Spleen (tissue), 11 donors: ENCODE data around the gene OR2A2. TPM values are rescaled to one million over a fixed set of nuclear protein-coding genes. Genes with fewer than 3 reads are reported as not detected.

Experiments
- DNase-seq: peaks from one replicate; pipeline ENCODE4 v3.0.0-alpha.2; 2020
- H3K27ac ChIP-seq, 8 donors: fragments of 200-600 bp; sonication (generic) in 7 of 8; 1 replicate in 4 of 8; 2 replicates in 4 of 8; pipeline versions ENCODE4 v1.5.0 to v1.8.0; 2016 to 2021; ENCODE audit warnings: inconsistent platforms in 4 of 8, mild to moderate bottlenecking in 4 of 8, moderate library complexity in 1 of 8
- H3K27me3 ChIP-seq, 7 donors: fragments of 200-600 bp; sonication (generic) in 6 of 7; replicated peaks in 1 of 7; 1 replicate in 4 of 7; 2 replicates in 3 of 7; pipeline versions ENCODE4 v1.5.0 to v1.8.0; 2016 to 2021; ENCODE audit warnings: inconsistent platforms in 3 of 7, mild to moderate bottlenecking in 1 of 7
- H3K36me3 ChIP-seq, 6 donors: fragments of 200-600 bp; sonication (generic) in 5 of 6; 1 replicate in 4 of 6; 2 replicates in 2 of 6; pipeline versions ENCODE4 v1.5.0 to v1.8.0; 2016 to 2021; ENCODE audit warnings: inconsistent platforms in 2 of 6
- H3K4me1 ChIP-seq, 6 donors: fragments of 200-600 bp; sonication (generic) in 5 of 6; 1 replicate in 3 of 6; 2 replicates in 3 of 6; pipeline versions ENCODE4 v1.5.0 to v1.8.0; 2016 to 2021; ENCODE audit warnings: inconsistent platforms in 3 of 6
- H3K4me3 ChIP-seq, 8 donors: fragments of 200-600 bp; sonication (generic) in 7 of 8; 1 replicate in 4 of 8; 2 replicates in 4 of 8; pipeline versions ENCODE4 v1.5.0 to v1.8.0; 2016 to 2021; ENCODE audit warnings: inconsistent platforms in 4 of 8, mild to moderate bottlenecking in 4 of 8, moderate library complexity in 2 of 8
- H3K9me3 ChIP-seq, 8 donors: fragments of 200-600 bp; sonication (generic) in 7 of 8; 1 replicate in 4 of 8; 2 replicates in 4 of 8; pipeline versions ENCODE4 v1.5.0 to v1.8.0; 2016 to 2021; ENCODE audit warnings: inconsistent platforms in 4 of 8
- POLR2A ChIP-seq, 3 donors: fragments of 450-650 bp; IDR thresholded peaks; one replicate each; pipeline ENCODE4 v1.5.1; 2017; ENCODE audit warnings: antibody characterized with exemption in 3 of 3, mild to moderate bottlenecking in 1 of 3
- POLR2AphosphoS5 ChIP-seq, 3 donors: sonication (generic); formaldehyde crosslinking; IDR thresholded peaks; one replicate each; pipeline ENCODE4 v1.5.1; 2017; ENCODE audit warnings: antibody characterized with exemption in 3 of 3
- WGBS, 5 donors: extraction: QIAGEN DNeasy Blood & Tissue Kit in 3 of 5; methylation state at CpG; one replicate each; pipeline versions ENCODE4 v1.1.5 to v1.1.7; 2013 to 2018; 5-methylcytosine and 5-hydroxymethylcytosine counted together
- intact Hi-C: fragments of 100-400 bp; cut with DNase I; formaldehyde crosslinking; loops from one replicate; pipeline ENCODE4 v1.15.0; 2023; ENCODE audit warnings: low total_unique reads
- polyA plus RNA-seq, 3 donors: library from polyadenylated mRNA; stranded (reverse); fragments of 200-250 nt; gene quantifications; one replicate each; pipeline ENCODE4 v1.2.1, GENCODE V29; 2013
- small RNA-seq, 4 donors: library from RNA; depleted of rRNA; stranded (forward); fragments of <200 nt; gene quantifications; one replicate each; pipeline ENCODE3, GENCODE V24; 2016
- total RNA-seq, 7 donors: library from RNA; depleted of rRNA in 3 of 7; stranded (reverse); fragments of >200 nt in 3 of 7; fragmentation: NEBNext Ultra II Directional in 4 of 7; extraction: Animal tissue kit (Norgen Biotek cat#: 25700) in 4 of 7; gene quantifications; one replicate each; pipeline versions ENCODE4 v1.1.0 to v1.2.1, GENCODE V29; 2016 to 2021
- TF ChIP-seq, protein P1 (sequence below), 11 experiments: fragments of 200-600 bp in 7 of 11; fragments of 450-650 bp in 4 of 11; sonication (generic) in 4 of 11; IDR thresholded peaks in 8 of 11; conservative IDR thresholded peaks in 3 of 11; 1 replicate in 7 of 11; 2 replicates in 4 of 11; pipeline versions ENCODE4 v1.4.0 to v1.8.0; 2016 to 2021; ENCODE audit warnings: antibody characterized with exemption in 11 of 11, inconsistent platforms in 4 of 11, mild to moderate bottlenecking in 1 of 11
- donor health status: healthy with polysubstance abuse.
- donor health status: DM: no; HTN: no; CAD: no; lungs with moderate emphysema.
- donor health status: DM: no; HTN: no; CAD: no.
- donor health status: Bipolar disorder and iron deficiency.
- donor health status: healthy.
- donor health status: DM: no; HTN: no; CAD: no.
- donor health status: DM: yes; HTN: yes; CAD: no.

The OR2A2 gene
- total and polyA plus RNA-seq, 10 donors: not detected

GRCh38 chr7:144144426-144144825 lies 35.0 kb downstream of the OR2A2 start:
- no peak overlapping the region for H3K27ac ChIP-seq
- no peak for TF ChIP-seq POLR2AphosphoS5 (IDR thresholded peaks at IDR 0.05)
- no peak for TF ChIP-seq POLR2A (IDR thresholded peaks at IDR 0.05)
- TF ChIP-seq, protein P1, sequence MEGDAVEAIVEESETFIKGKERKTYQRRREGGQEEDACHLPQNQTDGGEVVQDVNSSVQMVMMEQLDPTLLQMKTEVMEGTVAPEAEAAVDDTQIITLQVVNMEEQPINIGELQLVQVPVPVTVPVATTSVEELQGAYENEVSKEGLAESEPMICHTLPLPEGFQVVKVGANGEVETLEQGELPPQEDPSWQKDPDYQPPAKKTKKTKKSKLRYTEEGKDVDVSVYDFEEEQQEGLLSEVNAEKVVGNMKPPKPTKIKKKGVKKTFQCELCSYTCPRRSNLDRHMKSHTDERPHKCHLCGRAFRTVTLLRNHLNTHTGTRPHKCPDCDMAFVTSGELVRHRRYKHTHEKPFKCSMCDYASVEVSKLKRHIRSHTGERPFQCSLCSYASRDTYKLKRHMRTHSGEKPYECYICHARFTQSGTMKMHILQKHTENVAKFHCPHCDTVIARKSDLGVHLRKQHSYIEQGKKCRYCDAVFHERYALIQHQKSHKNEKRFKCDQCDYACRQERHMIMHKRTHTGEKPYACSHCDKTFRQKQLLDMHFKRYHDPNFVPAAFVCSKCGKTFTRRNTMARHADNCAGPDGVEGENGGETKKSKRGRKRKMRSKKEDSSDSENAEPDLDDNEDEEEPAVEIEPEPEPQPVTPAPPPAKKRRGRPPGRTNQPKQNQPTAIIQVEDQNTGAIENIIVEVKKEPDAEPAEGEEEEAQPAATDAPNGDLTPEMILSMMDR (IDR thresholded peaks at IDR 0.05 in 8 of 11, conservative IDR thresholded peaks at IDR 0.05 in 3 of 11): no peak
- WGBS, 5 donors: 91 to 96% (median 95%) methylated on average over 3 of the region's 3 CpGs
- peaks cover 11 to 45% (median 28%) of the 10 kb centered on the region in 8 donors for H3K9me3 ChIP-seq
- no peak overlapping the region for H3K4me3 ChIP-seq
- no peaks in the 10 kb centered on the region for H3K27me3 ChIP-seq
- no peaks in the 10 kb centered on the region for H3K36me3 ChIP-seq
- intact Hi-C loops: no loop called here
- DNase-seq: no peak
- H3K4me1 ChIP-seq: no peaks in the 10 kb centered on the region

GRCh38 chr7:144148224-144148827 lies 38.9 kb downstream of the OR2A2 start:
- no peaks in the 10 kb centered on the region for H3K27me3 ChIP-seq
- TF ChIP-seq, protein P1 (IDR thresholded peaks at IDR 0.05 in 8 of 11, conservative IDR thresholded peaks at IDR 0.05 in 3 of 11): no peak
- TF ChIP-seq POLR2A (IDR thresholded peaks at IDR 0.05) (no peak), POLR2AphosphoS5 (IDR thresholded peaks at IDR 0.05) (no peak)
- intact Hi-C loops: no loop called here
- no peak overlapping the region for H3K27ac ChIP-seq
- 74 to 88% (median 82%) methylated on average over 2 of the region's 2 CpGs for WGBS, 5 donors
- no peaks in the 10 kb centered on the region for H3K36me3 ChIP-seq
- no peak for DNase-seq
- no peak overlapping the region for H3K4me3 ChIP-seq
- H3K9me3 ChIP-seq: peaks cover 15 to 61% (median 48%) of the 10 kb centered on the region in 8 donors
- H3K4me1 ChIP-seq: no peaks in the 10 kb centered on the region

- no peak for DNase-seq
- no peaks in the 10 kb centered on the region for H3K9me3 ChIP-seq
- H3K27ac ChIP-seq: no peak overlapping the region
- H3K4me1 ChIP-seq: no peaks in the 10 kb centered on the region
- H3K4me3 ChIP-seq: no peak overlapping the region
- 68 to 97% (median 87%) methylated on average over 1 of the region's 1 CpG for WGBS, 5 donors
- TF ChIP-seq POLR2A (IDR thresholded peaks at IDR 0.05) (no peak), POLR2AphosphoS5 (IDR thresholded peaks at IDR 0.05) (no peak)
- TF ChIP-seq, protein P1 (IDR thresholded peaks at IDR 0.05 in 8 of 11, conservative IDR thresholded peaks at IDR 0.05 in 3 of 11): no peak
- H3K27me3 ChIP-seq: no peaks in the 10 kb centered on the region
- H3K36me3 ChIP-seq: no peaks in the 10 kb centered on the region
- intact Hi-C loops: no loop called here
Measured at GRCh38 chr7:144158861-144159260, 49.5 kb downstream of the OR2A2 start.

Small RNA genes within 50 kb of the gene (small RNA-seq; reads per million reads assigned to genes)
- gene OR2A41P: 0 reads per million in 4 donors

Other genes with a start within 250 kb of the OR2A2 start
- gene TCAF1, start 207.4 kb upstream of the OR2A2 start, total RNA-seq: 10 to 100 TPM; 22.7 to 39.6 (median 30.8) TPM
- gene TCAF1, start 207.4 kb upstream of the OR2A2 start, polyA plus RNA-seq: 1 to 10 TPM; 3.8 to 5.9 (median 4.6) TPM
- gene OR2F2, start 174.3 kb upstream of the OR2A2 start, total RNA-seq: not detected
- gene OR2F2, start 174.3 kb upstream of the OR2A2 start, polyA plus RNA-seq: not detected
- gene OR2F1, start 154.7 kb upstream of the OR2A2 start, total RNA-seq: not detected
- gene OR2F1, start 154.7 kb upstream of the OR2A2 start, polyA plus RNA-seq: not detected
- gene OR6B1, start 109.3 kb upstream of the OR2A2 start, total RNA-seq: not detected
- not detected for gene OR6B1, start 109.3 kb upstream of the OR2A2 start, polyA plus RNA-seq
- not detected for gene OR2A5, start 60.6 kb upstream of the OR2A2 start, total RNA-seq
- gene OR2A5, start 60.6 kb upstream of the OR2A2 start, polyA plus RNA-seq: not detected
- gene OR2A25, start 39.8 kb upstream of the OR2A2 start, total RNA-seq: not detected
- gene OR2A25, start 39.8 kb upstream of the OR2A2 start, polyA plus RNA-seq: not detected
- gene OR2A12, start 23.3 kb upstream of the OR2A2 start, total RNA-seq: not detected
- not detected for gene OR2A12, start 23.3 kb upstream of the OR2A2 start, polyA plus RNA-seq
- not detected for gene OR2A14, start 13.6 kb downstream of the OR2A2 start, total RNA-seq
- gene OR2A14, start 13.6 kb downstream of the OR2A2 start, polyA plus RNA-seq: not detected
- gene CTAGE4, start 73.9 kb downstream of the OR2A2 start, total RNA-seq: 1 to 10 TPM in 6 of 7 donors, not detected in 1; 1.4 to 5.9 (median 2.0) TPM
- gene CTAGE4, start 73.9 kb downstream of the OR2A2 start, polyA plus RNA-seq: 1 to 10 TPM in 1 of 3 donors, under 1 TPM in 2; 0.17 to 1.2 (median 0.64) TPM
- gene ARHGEF35, start 86.2 kb downstream of the OR2A2 start, total RNA-seq: 1 to 10 TPM; 3.0 to 6.8 (median 5.1) TPM
- 1 to 10 TPM; 1.4 to 2.6 (median 2.2) TPM for gene ARHGEF35, start 86.2 kb downstream of the OR2A2 start, polyA plus RNA-seq
- under 1 TPM in 3 of 7 donors, not detected in 4; 0.20 to 0.46 (median 0.32) TPM for gene OR2A42, start 130.0 kb downstream of the OR2A2 start, total RNA-seq
- under 1 TPM; 0.06 to 0.15 (median 0.06) TPM for gene OR2A42, start 130.0 kb downstream of the OR2A2 start, polyA plus RNA-seq
- gene OR2A7, start 155.2 kb downstream of the OR2A2 start, total RNA-seq: 1 to 10 TPM; 2.2 to 8.8 (median 5.0) TPM
- under 1 TPM; 0.09 to 0.35 (median 0.12) TPM for gene OR2A7, start 155.2 kb downstream of the OR2A2 start, polyA plus RNA-seq
- gene CTAGE8, start 159.7 kb downstream of the OR2A2 start, total RNA-seq: 1 to 10 TPM in 5 of 7 donors, under 1 TPM in 2; 0.66 to 2.7 (median 1.5) TPM
- under 1 TPM in 2 of 3 donors, not detected in 1; 0.46 to 0.61 TPM for gene CTAGE8, start 159.7 kb downstream of the OR2A2 start, polyA plus RNA-seq
- under 1 TPM in 6 of 7 donors, not detected in 1; 0.29 to 0.60 (median 0.50) TPM for gene OR2A1, start 202.8 kb downstream of the OR2A2 start, total RNA-seq
- gene OR2A1, start 202.8 kb downstream of the OR2A2 start, polyA plus RNA-seq: under 1 TPM; 0.03 to 0.16 (median 0.04) TPM
- gene ARHGEF5, start 245.8 kb downstream of the OR2A2 start, total RNA-seq: 10 to 100 TPM in 4 of 7 donors, 1 to 10 TPM in 3; 5.3 to 11.3 (median 10.3) TPM
- gene ARHGEF5, start 245.8 kb downstream of the OR2A2 start, polyA plus RNA-seq: 1 to 10 TPM; 1.2 to 2.3 (median 1.5) TPM